HCT116 (cell line): ENCODE measurements around the gene C15orf62. TPM values are rescaled to one million over a fixed set of nuclear protein-coding genes. Genes with fewer than 3 reads are reported as not detected.

ENCODE experiments used
- ATAC-seq: fragments of 200-7000 bp; cut with Tn5 transposase; 2 replicates; pipeline ENCODE4 v1.9.1; 2020; ENCODE audit warnings: mild to moderate bottlenecking, moderate library complexity
- BruUV-seq: library from RNA; stranded (reverse); fragments of 400-500 nt; replicated peaks from 2 replicates; lab custom pipeline; 2021; lab: Mats Ljungman, UMichigan
- CTCF ChIA-PET: fragments of 300-600 bp; sonication (Branson Sonifier 250); formaldehyde crosslinking; loops from one replicate; lab custom pipeline; 2021; ENCODE audit warnings: antibody characterized with exemption; lab: Charles Lee
- POLR2A ChIA-PET: fragments of 300-600, 350-600 bp; sonication (Branson Sonifier 250); formaldehyde crosslinking; loops from one replicate; lab custom pipeline; 2021; ENCODE audit warnings: antibody characterized with exemption; lab: Charles Lee
- RAD21 ChIA-PET, 2 experiments: fragments of 300-600 bp; sonication (Branson Sonifier 250); formaldehyde crosslinking; loops; one replicate each; lab custom pipeline; 2023; ENCODE audit warnings: low total read pairs in 2 of 2; ENCODE audit not compliant: uncharacterized antibody in 2 of 2, unreplicated experiment in 2 of 2, low non-redundant PET in 1 of 2; lab: Charles Lee
- DNase-seq: peaks from one replicate; pipeline ENCODE4 v3.0.0-alpha.2; 2010; ENCODE audit warnings: low read depth, low spot score
- H2AFZ ChIP-seq: fragments of 200-600 bp; shearing (Covaris generic), sonication (generic); 2 replicates; pipeline ENCODE4 v1.6.1; 2017; ENCODE audit warnings: low read depth, mixed run types, mixed read lengths, antibody characterized with exemption, low read length; ENCODE audit not compliant: poor library complexity, severe bottlenecking
- H3K27ac ChIP-seq: 2 replicates; pipeline ENCODE4 v1.5.1; 2012; ENCODE audit warnings: low read depth, low read length
- H3K27me3 ChIP-seq: fragments of 200-600 bp; sonication (generic); 2 replicates; pipeline ENCODE4 v1.6.1; 2016; ENCODE audit warnings: mixed run types, low read length, mixed read lengths; ENCODE audit not compliant: insufficient read depth
- H3K36me3 ChIP-seq, 2 experiments: fragments of 200-500 bp in 1 of 2; fragments of 200-600 bp in 1 of 2; sonication (Bioruptor generic) in 1 of 2; sonication (generic) in 1 of 2; 2 replicates each; pipeline versions ENCODE4 v1.5.1 to v1.6.1; 2014 to 2016; ENCODE audit warnings: low read length in 2 of 2, inconsistent platforms in 1 of 2, mixed read lengths in 1 of 2, mixed run types in 1 of 2; ENCODE audit not compliant: insufficient read depth in 2 of 2, control insufficient read depth in 1 of 2
- H3K4me1 ChIP-seq, 2 experiments: fragments of 200-600 bp in 1 of 2; sonication (generic) in 1 of 2; 2 replicates each; pipeline versions ENCODE4 v1.5.1 to v1.6.1; 2012 to 2017; ENCODE audit warnings: low read length in 2 of 2, inconsistent platforms in 1 of 2, mild to moderate bottlenecking in 1 of 2, mixed read lengths in 1 of 2, mixed run types in 1 of 2, moderate library complexity in 1 of 2; ENCODE audit not compliant: insufficient read depth in 2 of 2, control insufficient read depth in 1 of 2
- H3K4me2 ChIP-seq: fragments of 200-600 bp; sonication (generic); 2 replicates; pipeline ENCODE4 v1.6.1; 2017; ENCODE audit warnings: mixed run types, low read length, mixed read lengths
- H3K4me3 ChIP-seq, 2 experiments: fragments of 200-600 bp in 1 of 2; sonication (generic) in 1 of 2; replicated peaks in 1 of 2; 2 replicates each; pipeline ENCODE4 v1.5.1; 2011 to 2016; ENCODE audit warnings: low read length in 2 of 2, control low read depth in 1 of 2, low read depth in 1 of 2, mild to moderate bottlenecking in 1 of 2, mixed read lengths in 1 of 2, mixed run types in 1 of 2
- H3K79me2 ChIP-seq: fragments of 200-600 bp; sonication (generic); 2 replicates; pipeline ENCODE4 v1.6.1; 2017; ENCODE audit warnings: mild to moderate bottlenecking, mixed run types, low read length, moderate library complexity, mixed read lengths; ENCODE audit not compliant: insufficient read depth
- H3K9ac ChIP-seq: fragments of 200-600 bp; sonication (generic); 2 replicates; pipeline ENCODE4 v1.6.1; 2016; ENCODE audit warnings: low read length, mixed read lengths
- H3K9me2 ChIP-seq: fragments of 200-600 bp; sonication (generic), shearing (Covaris generic); 2 replicates; pipeline ENCODE4 v1.6.1; 2017; ENCODE audit warnings: mixed run types, mild to moderate bottlenecking, moderate library complexity; ENCODE audit not compliant: insufficient read depth
- H3K9me3 ChIP-seq, 2 experiments: fragments of 200-500 bp in 1 of 2; fragments of 200-600 bp in 1 of 2; sonication (Bioruptor generic) in 1 of 2; sonication (generic) in 1 of 2; 2 replicates each; pipeline ENCODE4 v1.6.1; 2014 to 2017; ENCODE audit warnings: low read length in 2 of 2, mixed read lengths in 2 of 2, inconsistent platforms in 1 of 2, low read depth in 1 of 2, mild to moderate bottlenecking in 1 of 2, mixed run types in 1 of 2, moderate library complexity in 1 of 2; ENCODE audit not compliant: control insufficient read depth in 1 of 2, insufficient read depth in 1 of 2
- H4K20me1 ChIP-seq: fragments of 200-600 bp; sonication (generic), shearing (Covaris generic); 2 replicates; pipeline ENCODE4 v1.6.1; 2017; ENCODE audit warnings: mixed run types, mild to moderate bottlenecking, moderate library complexity; ENCODE audit not compliant: insufficient read depth
- CBX3 ChIP-seq: IDR thresholded peaks from 2 replicates; pipeline ENCODE4 v1.6.1; 2012; ENCODE audit warnings: low read depth
- CEBPB ChIP-seq: IDR thresholded peaks from 2 replicates; pipeline ENCODE4 v1.6.1; 2012; ENCODE audit warnings: low read depth
- EGR1 ChIP-seq: IDR thresholded peaks from 2 replicates; pipeline ENCODE4 v1.6.1; 2012; ENCODE audit warnings: low read depth
- EZH2 ChIP-seq: fragments of 200-600 bp; sonication (generic); IDR thresholded peaks from 2 replicates; pipeline ENCODE4 v1.6.1; 2017; ENCODE audit warnings: antibody characterized with exemption, mixed run types
- EZH2phosphoT487 ChIP-seq: fragments of 200-600 bp; IDR thresholded peaks from 2 replicates; pipeline ENCODE4 v1.6.1; 2018; ENCODE audit warnings: antibody characterized with exemption, borderline replicate concordance
- JUND ChIP-seq: IDR thresholded peaks from 2 replicates; pipeline ENCODE4 v1.6.1; 2012
- POLR2AphosphoS5 ChIP-seq: IDR thresholded peaks from 2 replicates; pipeline ENCODE4 v1.6.1; 2011; ENCODE audit warnings: mild to moderate bottlenecking, low read depth, low read length, moderate library complexity
- SIN3A ChIP-seq: IDR thresholded peaks from 2 replicates; pipeline ENCODE4 v1.6.1; 2012; ENCODE audit warnings: low read depth
- SRF ChIP-seq: IDR thresholded peaks from 2 replicates; pipeline ENCODE4 v1.6.1; 2012; ENCODE audit warnings: low read depth
- TCF7L2 ChIP-seq: IDR thresholded peaks from 2 replicates; pipeline ENCODE4 v1.7.0; 2011; ENCODE audit warnings: borderline replicate concordance, inconsistent platforms; ENCODE audit not compliant: insufficient read depth, insufficient read length; ENCODE audit errors: extremely low read depth
- ZNF274 ChIP-seq: fragments of 200-500 bp; sonication (Bioruptor generic); IDR thresholded peaks from 2 replicates; pipeline ENCODE4 v1.6.1; 2014; ENCODE audit warnings: mild to moderate bottlenecking, low read depth, low read length, inconsistent platforms
- intact Hi-C: fragments of 100-400 bp; cut with micrococcal nuclease; formaldehyde crosslinking; loops from 2 replicates; pipeline ENCODE4 v1.10.0; 2022
- total RNA-seq: library from RNA; stranded (reverse); gene quantifications from one replicate; pipeline ENCODE4 v1.2.1, GENCODE V29; 2021; ENCODE audit not compliant: unreplicated experiment
- TF ChIP-seq, protein P1 (sequence below): IDR thresholded peaks from 2 replicates; pipeline ENCODE4 v1.6.1; 2012

C15orf62 gene
- total RNA-seq, 1 experiment from 2014 or later: 0.10 TPM

DNA sequence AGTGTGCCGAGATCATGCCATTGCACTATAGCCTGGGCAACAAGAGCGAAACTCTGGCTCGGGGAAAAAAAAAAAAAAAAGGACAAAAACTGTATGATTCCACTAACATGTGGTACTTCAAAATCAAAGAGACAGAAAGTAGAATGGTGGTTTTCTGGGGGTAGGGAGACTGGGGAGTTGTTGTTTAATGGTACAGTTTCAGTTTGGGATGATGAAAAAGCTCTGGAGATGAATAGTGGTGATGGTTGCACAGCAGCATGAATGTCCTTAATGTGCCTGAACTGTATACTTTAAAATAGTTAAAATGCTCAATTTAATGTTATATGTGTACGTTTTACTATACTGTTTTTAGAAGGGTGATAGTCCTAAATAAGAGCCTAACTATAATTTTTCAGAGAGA, 47.4 kb upstream of the C15orf62 start:
- BruUV-seq: no TSS peak
- H3K9me2 ChIP-seq: no peaks in the 10 kb centered on the region
- DNase-seq: no peak
- POLR2A ChIA-PET: no interaction called here
- H3K4me1 ChIP-seq: peaks cover 4 to 11% of the 10 kb centered on the region in 2 experiments; a peak in 3 of 4 replicates
- peaks cover 8 to 26% of the 10 kb centered on the region in 2 experiments for H3K36me3 ChIP-seq
- CTCF ChIA-PET: interaction anchor here (0.7 kb wide), 1 partner anchor 34 kb away, joined by 3 read pairs; no protein-coding TSS in a partner anchor
- no peak overlapping the region for H3K4me2 ChIP-seq
- no peak for TF ChIP-seq EZH2
- no peak for TF ChIP-seq TCF7L2
- TF ChIP-seq JUND: no peak
- TF ChIP-seq SRF: no peak
- TF ChIP-seq CEBPB: no peak
- TF ChIP-seq EGR1: no peak
- TF ChIP-seq, protein P1, sequence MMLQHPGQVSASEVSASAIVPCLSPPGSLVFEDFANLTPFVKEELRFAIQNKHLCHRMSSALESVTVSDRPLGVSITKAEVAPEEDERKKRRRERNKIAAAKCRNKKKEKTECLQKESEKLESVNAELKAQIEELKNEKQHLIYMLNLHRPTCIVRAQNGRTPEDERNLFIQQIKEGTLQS: no peak
- H3K9ac ChIP-seq: no peak overlapping the region
- H3K79me2 ChIP-seq: 0 out of 2 replicates have a peak, but pooled peaks cover 3% of the 10 kb centered on the region
- no peak overlapping the region for H3K27ac ChIP-seq
- ATAC-seq: no peak
- H4K20me1 ChIP-seq: no peaks in the 10 kb centered on the region
- H3K4me3 ChIP-seq: no peak overlapping the region
- no peak overlapping the region for H2AFZ ChIP-seq
- no peaks in the 10 kb centered on the region for H3K9me3 ChIP-seq
- RAD21 ChIA-PET: no interaction called here
- intact Hi-C loops: no loop called here
- H3K27me3 ChIP-seq: no peaks in the 10 kb centered on the region

DNA sequence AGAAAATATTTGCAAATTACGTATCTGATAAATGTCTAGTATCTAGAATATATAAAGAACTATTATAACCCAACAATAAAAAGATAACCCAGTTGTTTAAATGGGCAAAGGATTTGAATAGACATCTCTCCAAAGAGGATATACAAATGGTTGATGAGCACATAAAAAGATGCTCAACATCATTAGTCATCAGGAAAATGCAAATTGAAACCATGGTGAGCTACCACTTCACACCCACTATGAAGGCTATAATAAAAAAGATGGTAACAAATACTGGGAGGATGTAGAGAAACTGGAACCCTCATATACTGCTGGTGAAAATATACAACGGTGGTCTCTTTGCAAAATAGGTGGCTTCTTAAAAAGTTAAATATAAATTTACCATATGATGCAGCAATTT, 46.8 kb upstream of the C15orf62 start:
- Histone ChIP-seq H3K9ac (no peak overlapping the region), H3K9me2 (no peaks in the 10 kb centered on the region), H3K79me2 (no peaks in the 10 kb centered on the region), H3K4me2 (no peak overlapping the region), H3K9me3 (no peaks in the 10 kb centered on the region), H3K27me3 (no peaks in the 10 kb centered on the region), H4K20me1 (no peaks in the 10 kb centered on the region), H2AFZ (no peak overlapping the region), H3K27ac (no peak overlapping the region), H3K4me3 (no peak overlapping the region), H3K4me1 (peaks cover 4 to 11% of the 10 kb centered on the region in 2 experiments; a peak in 3 of 4 replicates), H3K36me3 (peaks cover 8 to 24% of the 10 kb centered on the region in 2 experiments)
- no peak for DNase-seq
- no peak for ATAC-seq
- ChIA-PET CTCF (interaction anchor here (0.7 kb wide), 1 partner anchor 34 kb away, joined by 3 read pairs; no protein-coding TSS in a partner anchor), RAD21 (no interaction called here), POLR2A (no interaction called here)
- intact Hi-C loops: no loop called here
- TF ChIP-seq POLR2AphosphoS5: no peak
- no peak for TF ChIP-seq ZNF274
- no peak for TF ChIP-seq TCF7L2
- TF ChIP-seq EZH2phosphoT487: no peak
- TF ChIP-seq SIN3A: no peak
- no peak for TF ChIP-seq CBX3
- BruUV-seq: no TSS peak
